Activated naive CD4-positive, alpha-beta T cell (primary cell): ENCODE measurements around the gene TAS2R60.
"Not testable (repeated sequence)": the region's sequence is repeated elsewhere in the genome, so short reads cannot be mapped to it uniquely, and the experiment has no call there.

Experiments
- DNase-seq, 4 experiments: peaks; one replicate each; lab custom pipeline; 2025; lab: John Stamatoyannopoulos, UW

TAS2R60 gene

GRCh38 chr7:143444063-143444782 lies 970 bp downstream of the TAS2R60 start:
- DNase-seq = no peak

- no peak for DNase-seq
Measured at GRCh38 chr7:143444785-143445184, 1.5 kb downstream of the TAS2R60 start.

DNA sequence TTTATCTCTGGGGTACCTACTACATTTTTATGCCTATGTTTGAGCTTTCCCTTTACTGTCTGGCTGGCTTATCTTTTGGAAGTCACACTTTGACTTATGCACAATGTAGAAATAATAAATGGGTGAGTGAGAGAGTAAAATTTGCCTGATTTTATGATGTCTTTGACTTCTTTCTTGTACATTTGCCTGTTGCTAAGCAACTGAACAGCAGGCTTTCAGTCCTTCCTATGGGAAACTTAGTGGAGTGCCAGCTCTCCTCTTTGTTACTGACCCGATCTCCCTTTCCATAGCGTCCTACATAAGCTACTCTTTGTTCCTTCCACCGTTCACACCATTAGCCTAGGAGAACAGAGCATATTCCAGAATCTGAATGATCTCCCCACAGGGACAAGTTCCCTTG lies 4.2 kb downstream of the TAS2R60 start:
- DNase-seq = no peak

GRCh38 chr7:143448429-143448828 lies 5.2 kb downstream of the TAS2R60 start:
- DNase-seq = no peak

DNA sequence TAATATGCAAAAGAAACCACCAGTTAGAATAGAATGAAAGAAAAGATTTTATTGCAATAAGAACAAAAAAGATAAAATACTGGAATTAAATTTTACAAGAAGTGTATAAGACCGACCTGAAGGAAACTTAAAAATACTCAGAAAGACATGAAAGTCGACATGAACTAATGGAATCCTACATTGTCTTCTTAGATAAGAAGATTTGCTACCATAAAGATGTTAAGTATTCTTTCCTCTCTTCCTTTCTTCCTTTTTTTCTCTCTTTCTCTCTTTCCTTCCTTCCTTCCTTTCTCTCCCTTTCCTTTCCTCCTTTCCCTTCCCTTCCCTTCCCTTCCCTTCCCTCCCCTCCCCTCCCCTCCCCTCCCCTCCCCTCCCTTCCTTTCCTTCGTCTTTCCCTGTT lies 6.5 kb downstream of the TAS2R60 start:
- no peak for DNase-seq

DNA sequence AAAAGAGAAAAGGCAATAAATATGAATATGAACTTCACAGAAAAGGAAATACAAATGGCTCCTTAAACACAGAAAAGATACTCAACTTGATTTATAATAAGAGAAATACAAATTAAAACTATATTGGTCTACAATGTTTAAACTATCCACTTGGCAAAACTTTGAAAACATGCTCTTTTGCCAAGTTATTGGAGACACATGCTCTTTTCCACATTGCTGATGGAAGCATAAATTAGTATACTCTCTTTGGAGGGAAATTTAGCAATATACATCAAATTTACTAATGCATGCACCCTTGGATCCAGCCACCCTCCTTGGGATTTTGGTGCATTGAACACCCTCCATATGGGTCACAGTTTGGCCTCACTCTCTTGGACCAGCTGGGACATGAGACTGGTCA lies 7.9 kb downstream of the TAS2R60 start:
- no peak for DNase-seq

- DNase-seq = no peak
Measured at GRCh38 chr7:143451746-143452145, 8.5 kb downstream of the TAS2R60 start.

GRCh38 chr7:143452495-143452894 lies 9.2 kb downstream of the TAS2R60 start:
- DNase-seq = no peak

GRCh38 chr7:143454091-143454680 lies 10.9 kb downstream of the TAS2R60 start:
- no peak for DNase-seq

DNA sequence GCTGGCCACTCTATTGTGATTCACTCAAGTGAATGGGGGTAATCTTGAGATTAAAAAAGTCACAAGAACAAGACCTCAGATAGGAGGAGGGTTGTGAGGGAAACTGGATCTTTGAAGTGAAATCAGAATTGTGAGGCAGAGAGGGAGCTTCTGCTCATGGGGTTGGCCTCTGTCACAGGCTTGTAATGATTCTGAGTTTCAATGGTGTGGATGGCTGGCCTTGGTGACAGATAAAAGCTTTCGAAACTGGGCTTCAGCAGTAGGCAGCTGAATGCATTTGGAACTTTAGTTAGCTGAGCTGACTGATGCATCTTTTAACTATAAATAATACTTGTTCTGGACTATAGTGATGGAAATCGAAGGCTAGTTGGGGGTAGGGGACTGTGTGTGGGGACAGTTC lies 12.2 kb downstream of the TAS2R60 start:
- no peak for DNase-seq

GRCh38 chr7:143455942-143456341 lies 12.7 kb downstream of the TAS2R60 start:
- DNase-seq = no peak

DNA sequence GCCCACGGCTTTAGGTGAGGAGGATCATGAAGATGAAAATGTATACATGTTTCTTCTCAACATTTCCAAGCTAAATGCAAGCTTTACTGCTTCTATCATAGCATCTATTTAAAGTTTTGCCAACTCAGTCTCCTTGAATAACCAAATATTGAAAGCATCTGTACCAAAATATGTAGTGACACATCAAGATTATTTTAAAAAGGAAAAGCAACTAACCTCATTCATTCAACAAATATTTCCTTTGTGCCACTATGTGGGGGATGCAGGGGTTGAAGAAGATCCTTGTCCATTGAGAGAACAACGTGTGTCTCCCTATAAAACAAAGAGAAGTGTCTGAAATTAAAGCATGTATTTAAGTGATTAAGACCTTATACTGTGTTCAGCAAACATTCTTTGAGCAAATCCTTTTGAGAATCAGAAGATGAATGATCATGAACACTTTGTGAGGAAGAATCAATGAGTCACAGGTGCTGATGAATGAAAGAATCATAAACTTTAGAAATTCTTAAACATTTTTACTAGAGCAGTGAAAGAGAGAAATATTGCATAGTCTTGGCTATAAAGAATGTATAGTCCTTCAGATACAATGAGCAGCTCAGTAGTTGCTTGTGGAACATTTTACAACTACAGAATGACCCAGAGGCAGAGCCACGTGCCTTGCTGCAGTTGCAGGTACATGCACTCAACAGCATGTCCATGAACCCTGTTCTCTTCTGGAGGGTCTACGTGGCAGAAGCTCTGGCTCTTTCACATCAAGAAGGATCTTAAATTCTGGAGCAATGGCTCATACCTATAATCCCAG lies 13.9 kb downstream of the TAS2R60 start:
- DNase-seq = no peak

- DNase-seq = no peak
Measured at GRCh38 chr7:143458263-143458662, 15.0 kb downstream of the TAS2R60 start.

DNA sequence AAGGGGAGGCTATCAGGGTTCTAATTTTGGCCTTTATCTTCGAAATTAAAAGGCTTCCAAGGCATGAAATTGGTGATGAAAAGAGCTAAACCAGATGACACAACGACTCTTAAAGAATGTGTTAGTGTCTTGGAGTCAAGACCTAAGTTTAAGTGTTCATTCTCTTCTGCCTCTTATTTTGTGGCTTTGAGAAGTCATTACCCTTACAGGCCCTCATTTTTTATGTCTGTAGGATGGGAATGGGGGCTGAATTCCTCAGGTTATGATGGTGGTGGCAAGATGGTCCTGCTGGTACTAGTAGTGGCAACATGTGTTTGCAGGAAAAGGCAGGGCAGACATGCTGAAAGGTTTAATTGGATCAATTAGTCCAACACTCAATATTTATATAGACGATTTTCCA lies 15.4 kb downstream of the TAS2R60 start:
- no peak for DNase-seq

DNA sequence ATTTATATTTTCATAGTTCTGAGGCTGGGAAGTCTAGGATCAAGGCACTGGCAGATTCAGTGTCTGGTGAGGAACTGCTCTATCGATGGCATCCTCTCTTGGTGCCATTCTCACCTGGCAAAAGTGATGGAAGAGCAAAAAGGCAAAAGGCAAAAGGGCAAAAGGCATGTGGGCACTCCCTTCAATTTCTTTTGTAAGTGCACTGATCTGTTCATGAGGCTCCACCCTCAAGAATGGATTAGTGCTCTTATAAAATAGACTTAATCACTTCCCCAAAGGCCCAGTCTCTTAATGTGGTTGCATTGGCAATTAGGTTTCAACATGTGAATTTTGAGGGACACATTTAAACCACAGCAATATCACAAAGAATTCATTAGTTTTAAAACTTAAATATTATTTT lies 16.1 kb downstream of the TAS2R60 start:
- no peak for DNase-seq

DNA sequence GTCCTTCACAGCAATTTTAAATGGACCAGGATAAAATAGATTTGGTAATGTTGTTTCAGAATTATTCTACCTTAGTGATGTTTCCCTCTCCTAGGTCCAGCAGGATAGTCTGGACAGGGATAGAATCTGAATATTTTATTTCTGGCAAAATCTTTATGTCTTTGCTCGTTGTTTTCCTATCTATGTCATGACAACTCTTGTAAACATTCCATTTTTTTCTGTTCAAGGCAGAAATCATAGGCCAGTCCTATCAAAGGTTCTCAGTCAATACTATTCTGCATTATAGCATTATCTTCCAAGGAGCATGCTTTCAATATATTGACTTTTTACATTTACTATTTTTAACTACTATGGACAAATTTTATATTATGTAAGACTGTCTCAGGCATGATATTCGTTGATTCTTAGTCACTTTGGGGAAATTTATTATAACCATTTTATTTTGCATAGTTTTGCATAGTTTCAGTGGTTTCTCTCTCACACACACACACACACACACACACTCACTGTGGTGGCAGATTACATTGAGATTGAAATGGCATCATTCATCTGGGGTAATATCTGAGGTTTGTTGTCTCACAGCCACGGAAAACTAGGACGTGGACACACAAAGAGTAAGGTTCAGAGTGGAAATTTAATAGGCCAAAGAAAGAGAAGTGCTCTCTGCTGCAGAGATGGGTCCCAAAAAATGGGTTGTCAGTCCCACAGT lies 17.2 kb downstream of the TAS2R60 start:
- DNase-seq = no peak

DNA sequence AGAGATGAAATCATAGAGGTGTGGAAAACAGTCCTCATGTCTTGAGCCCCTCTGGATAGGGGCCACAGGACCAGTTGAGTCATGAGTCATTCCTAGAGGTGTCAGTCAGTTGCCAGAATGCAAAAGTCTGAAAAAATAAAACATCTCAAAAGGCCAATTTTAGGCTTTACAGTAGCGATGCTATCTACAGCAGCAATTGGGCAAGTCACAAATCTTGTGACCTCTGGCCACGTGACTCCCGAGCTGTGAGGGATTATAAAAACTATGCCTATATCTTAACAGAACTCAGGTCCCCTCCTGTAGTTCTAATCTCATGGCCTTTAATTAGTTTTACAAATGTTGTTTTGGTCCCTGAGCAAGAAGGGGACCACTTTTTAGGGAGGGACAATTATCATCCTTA lies 18.8 kb downstream of the TAS2R60 start:
- no peak for DNase-seq

DNA sequence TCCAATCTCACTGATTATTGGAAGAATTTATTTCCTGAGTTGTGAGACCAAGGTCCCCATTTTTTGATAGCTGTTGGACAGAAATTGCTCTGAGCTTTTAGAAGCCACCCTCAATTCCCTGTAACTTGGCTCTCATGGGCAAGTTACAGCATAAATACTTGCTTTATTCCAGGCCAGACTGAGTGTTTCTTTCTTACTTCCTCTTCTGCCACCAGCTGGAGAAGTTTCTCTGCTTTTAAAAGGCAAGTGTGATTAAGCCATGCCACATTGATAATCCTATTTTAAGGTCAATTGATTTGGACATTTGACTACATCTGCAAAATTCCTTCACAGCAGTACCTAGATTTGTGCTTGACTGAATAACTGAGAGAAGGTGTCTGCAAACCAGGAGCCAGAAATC lies 20.3 kb downstream of the TAS2R60 start:
- no peak for DNase-seq

- no peak for DNase-seq
Measured at GRCh38 chr7:143463957-143464356, 20.7 kb downstream of the TAS2R60 start.

GRCh38 chr7:143467724-143468123 lies 24.5 kb downstream of the TAS2R60 start:
- no peak for DNase-seq

GRCh38 chr7:143472071-143472689 lies 28.9 kb downstream of the TAS2R60 start:
- not testable (repeated sequence) for DNase-seq

DNA sequence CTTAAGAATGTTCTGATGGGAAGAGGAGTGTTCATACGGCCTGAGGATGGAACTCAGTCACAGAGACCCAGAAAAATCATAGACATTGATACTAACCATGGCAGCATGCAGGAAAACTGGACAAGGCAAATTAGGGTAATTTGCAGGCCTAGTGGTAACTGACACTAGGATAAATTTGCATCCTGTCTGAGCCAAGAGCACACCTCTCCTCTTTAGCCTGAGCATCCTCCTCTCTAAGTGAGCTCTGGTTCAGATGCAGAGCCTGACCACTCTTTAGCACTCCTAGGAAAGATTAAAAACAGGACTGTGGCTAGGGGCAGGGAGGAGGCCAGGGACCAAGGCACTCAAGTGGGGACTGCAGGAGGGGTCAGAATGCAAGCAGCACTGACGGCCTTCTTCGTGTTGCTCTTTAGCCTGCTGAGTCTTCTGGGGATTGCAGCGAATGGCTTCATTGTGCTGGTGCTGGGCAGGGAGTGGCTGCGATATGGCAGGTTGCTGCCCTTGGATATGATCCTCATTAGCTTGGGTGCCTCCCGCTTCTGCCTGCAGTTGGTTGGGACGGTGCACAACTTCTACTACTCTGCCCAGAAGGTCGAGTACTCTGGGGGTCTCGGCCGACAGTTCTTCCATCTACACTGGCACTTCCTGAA lies 34.4 kb downstream of the TAS2R60 start, which contains the start of gene TAS2R41:
Gene TAS2R41 (plus strand): TSS at position 373 of the 650 bp plus-strand sequence. CDS start 0 bp downstream, at position 373.
- no peak for DNase-seq
